Measurements from ENCODE around the gene AMH. TPM values are rescaled to one million over a fixed set of nuclear protein-coding genes. Genes with fewer than 3 reads are reported as not detected.

The AMH gene
- total RNA-seq, 1 donor from 2014 or later, result 6.1 TPM

DNA sequence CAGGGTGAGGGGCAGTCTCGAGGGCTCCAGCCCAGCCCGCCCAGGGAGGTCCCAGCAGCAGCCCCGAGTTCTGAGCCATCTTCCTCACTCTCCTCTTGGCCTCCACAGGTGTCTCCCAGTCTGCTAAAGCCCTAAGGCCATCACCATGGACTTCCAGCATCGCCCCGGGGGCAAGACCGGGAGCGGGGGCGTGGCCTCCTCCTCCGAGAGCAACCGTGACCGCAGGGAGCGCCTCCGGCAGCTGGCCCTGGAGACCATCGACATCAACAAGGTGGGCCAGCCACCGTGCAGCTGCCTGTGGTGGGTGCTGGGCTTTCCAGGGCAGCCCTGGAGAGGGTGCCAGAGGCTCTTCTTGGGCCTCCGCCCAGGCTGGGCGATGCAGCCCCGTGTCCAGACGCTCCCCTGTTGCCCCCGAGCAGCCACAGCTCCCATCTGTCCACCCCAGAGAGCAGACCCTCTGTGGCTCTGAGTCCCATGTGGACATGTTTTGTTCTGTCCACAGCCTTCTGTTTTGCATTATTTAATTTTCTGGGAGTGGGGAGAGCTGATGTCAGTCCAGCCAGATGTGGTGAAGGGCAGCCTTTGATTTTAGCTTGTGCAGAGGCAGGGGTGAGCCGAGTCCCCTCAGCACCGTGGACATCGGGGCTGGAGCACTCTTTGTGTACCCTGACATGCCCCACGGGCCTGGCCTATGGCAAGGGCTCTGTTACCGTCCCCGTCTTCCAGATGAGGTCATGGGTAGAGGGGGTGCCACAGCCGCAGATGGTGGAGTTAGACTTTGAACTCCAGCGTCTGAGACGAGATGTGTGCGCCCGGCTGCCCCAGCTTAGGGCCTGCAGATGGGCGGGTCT lies 5.6 kb upstream of the AMH start:
- intact Hi-C loops (cut with DNase I), result no loop called here
- Histone ChIP-seq H3K4me3 (no peak overlapping the region), H3K36me3 (peaks cover 46% of the 10 kb centered on the region), H3K27me3 (no peaks in the 10 kb centered on the region), H3K27ac (no peak overlapping the region), H3K9me3 (no peaks in the 10 kb centered on the region), H3K4me1 (peaks cover 48% of the 10 kb centered on the region)
- TF ChIP-seq, protein P1, sequence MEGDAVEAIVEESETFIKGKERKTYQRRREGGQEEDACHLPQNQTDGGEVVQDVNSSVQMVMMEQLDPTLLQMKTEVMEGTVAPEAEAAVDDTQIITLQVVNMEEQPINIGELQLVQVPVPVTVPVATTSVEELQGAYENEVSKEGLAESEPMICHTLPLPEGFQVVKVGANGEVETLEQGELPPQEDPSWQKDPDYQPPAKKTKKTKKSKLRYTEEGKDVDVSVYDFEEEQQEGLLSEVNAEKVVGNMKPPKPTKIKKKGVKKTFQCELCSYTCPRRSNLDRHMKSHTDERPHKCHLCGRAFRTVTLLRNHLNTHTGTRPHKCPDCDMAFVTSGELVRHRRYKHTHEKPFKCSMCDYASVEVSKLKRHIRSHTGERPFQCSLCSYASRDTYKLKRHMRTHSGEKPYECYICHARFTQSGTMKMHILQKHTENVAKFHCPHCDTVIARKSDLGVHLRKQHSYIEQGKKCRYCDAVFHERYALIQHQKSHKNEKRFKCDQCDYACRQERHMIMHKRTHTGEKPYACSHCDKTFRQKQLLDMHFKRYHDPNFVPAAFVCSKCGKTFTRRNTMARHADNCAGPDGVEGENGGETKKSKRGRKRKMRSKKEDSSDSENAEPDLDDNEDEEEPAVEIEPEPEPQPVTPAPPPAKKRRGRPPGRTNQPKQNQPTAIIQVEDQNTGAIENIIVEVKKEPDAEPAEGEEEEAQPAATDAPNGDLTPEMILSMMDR (IDR thresholded peaks at IDR 0.05), result no peak
- ATAC-seq, result no peak
- no peak for DNase-seq

DNA sequence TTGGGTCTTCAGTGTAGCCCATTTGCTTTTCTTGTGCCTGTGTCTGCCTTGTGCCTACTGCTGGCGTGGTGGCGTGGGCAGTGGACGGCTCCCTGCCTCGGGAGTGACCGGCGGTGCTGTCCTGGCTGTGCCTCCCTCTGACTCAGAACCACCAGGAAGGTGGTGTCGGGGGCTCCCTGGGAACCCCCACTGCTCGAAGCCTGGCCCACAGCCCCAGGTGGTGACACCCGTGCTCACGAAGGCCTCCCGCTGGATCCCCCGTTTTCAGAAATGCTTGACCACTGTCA lies 5.1 kb upstream of the AMH start:
- no peaks in the 10 kb centered on the region for H3K9me3 ChIP-seq
- H3K36me3 ChIP-seq, result peaks cover 46% of the 10 kb centered on the region
- no peak overlapping the region for H3K4me3 ChIP-seq
- H3K27me3 ChIP-seq, result peaks cover 2% of the 10 kb centered on the region
- H3K4me1 ChIP-seq, result peaks cover 42% of the 10 kb centered on the region
- ATAC-seq (no peak), DNase-seq (no peak)
- intact Hi-C loops (cut with DNase I), result no loop called here
- H3K27ac ChIP-seq, result no peak overlapping the region
- TF ChIP-seq, protein P1 (IDR thresholded peaks at IDR 0.05), result no peak

DNA sequence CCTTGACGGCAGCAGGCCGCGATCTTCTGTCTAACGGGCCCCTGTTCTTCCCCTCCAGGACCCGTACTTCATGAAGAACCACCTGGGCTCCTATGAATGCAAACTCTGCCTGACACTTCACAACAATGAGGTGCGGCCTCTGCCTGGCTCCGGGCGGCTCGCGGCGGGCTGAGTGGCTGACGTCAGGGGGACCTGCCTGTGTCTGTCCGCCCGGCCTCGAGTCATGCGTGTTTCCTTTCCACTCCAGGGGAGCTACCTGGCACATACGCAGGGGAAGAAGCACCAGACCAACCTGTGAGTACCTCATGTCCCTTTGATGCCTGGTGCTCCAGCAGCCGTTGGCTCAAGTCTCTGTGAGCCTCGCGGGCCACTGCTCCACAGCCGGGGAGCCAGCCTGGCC lies 4.6 kb upstream of the AMH start:
- DNase-seq, result no peak
- Histone ChIP-seq H3K9me3 (no peaks in the 10 kb centered on the region), H3K4me3 (no peak overlapping the region), H3K27me3 (peaks cover 6% of the 10 kb centered on the region), H3K36me3 (peaks cover 46% of the 10 kb centered on the region), H3K27ac (no peak overlapping the region), H3K4me1 (peaks cover 38% of the 10 kb centered on the region)
- no peak for ATAC-seq
- TF ChIP-seq, protein P1 (IDR thresholded peaks at IDR 0.05), result no peak
- intact Hi-C loops (cut with DNase I), result no loop called here

DNA sequence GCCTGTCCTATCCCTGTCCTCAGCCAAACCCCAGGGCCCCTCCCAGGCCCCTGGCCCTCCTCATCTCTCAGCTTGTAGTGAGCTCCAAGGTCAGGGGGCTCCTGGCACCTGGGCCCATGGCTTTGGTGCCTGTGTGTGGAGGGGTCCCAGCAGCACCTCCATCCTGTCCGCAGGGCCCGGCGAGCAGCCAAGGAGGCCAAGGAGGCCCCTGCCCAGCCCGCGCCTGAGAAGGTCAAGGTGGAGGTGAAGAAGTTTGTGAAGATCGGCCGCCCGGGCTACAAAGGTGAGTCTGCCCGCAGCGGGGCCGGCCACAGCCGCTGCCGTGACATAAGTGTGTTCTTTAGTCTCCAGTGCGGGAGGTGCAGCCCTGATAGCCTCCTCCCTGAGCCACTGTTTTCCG lies 3.9 kb upstream of the AMH start:
- TF ChIP-seq, protein P1 (IDR thresholded peaks at IDR 0.05), result no peak
- no peak overlapping the region for H3K4me3 ChIP-seq
- no peak overlapping the region for H3K27ac ChIP-seq
- ATAC-seq, result no peak
- intact Hi-C loops (cut with DNase I), result no loop called here
- DNase-seq, result no peak
- peaks cover 14% of the 10 kb centered on the region for H3K27me3 ChIP-seq
- peaks cover 33% of the 10 kb centered on the region for H3K4me1 ChIP-seq
- peaks cover 46% of the 10 kb centered on the region for H3K36me3 ChIP-seq
- no peaks in the 10 kb centered on the region for H3K9me3 ChIP-seq

DNA sequence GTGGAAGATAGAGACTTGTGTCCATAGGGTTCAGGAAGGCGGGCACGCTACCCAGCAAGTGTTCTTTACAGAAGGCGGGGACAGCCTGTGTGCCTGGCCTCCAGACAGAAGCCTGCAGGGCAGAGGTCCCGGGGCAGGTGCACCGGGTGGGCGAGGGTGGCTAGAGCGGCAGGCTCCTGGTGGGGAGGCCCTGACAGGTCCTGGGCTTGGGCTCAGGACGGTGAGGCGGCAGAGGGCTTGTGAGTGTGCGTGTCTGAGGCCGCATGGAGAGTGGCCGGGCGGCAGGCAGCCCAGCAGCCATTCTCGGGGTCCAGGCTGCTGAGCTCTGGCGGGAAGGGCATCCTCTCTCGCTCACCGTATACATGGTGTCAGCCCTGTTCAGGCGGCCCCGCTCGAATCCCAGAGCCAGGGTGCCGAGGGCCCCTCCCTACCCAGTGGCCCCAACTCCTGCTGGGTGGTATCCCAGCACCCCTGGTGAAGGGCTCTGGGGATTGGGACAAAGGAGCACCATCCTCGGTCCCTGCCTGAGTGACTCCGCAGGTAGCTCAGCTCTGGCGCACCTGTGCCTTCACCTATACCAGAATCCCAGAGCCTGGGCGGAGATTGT lies 3.0 kb upstream of the AMH start:
- Histone ChIP-seq H3K36me3 (peaks cover 46% of the 10 kb centered on the region), H3K27me3 (peaks cover 22% of the 10 kb centered on the region)
- no peak for ATAC-seq

More for the DNA sequence above, 3.0 kb upstream of the AMH start:
- no peak overlapping the region for H3K4me3 ChIP-seq
- TF ChIP-seq, protein P1 (IDR thresholded peaks at IDR 0.05), result no peak
- intact Hi-C loops (cut with DNase I), result no loop called here
- no peak for DNase-seq
- no peaks in the 10 kb centered on the region for H3K9me3 ChIP-seq
- no peak overlapping the region for H3K27ac ChIP-seq
- peaks cover 32% of the 10 kb centered on the region for H3K4me1 ChIP-seq

Measured in upper lobe of right lung (tissue), 1 donor.